HG02623 (cell line): Measurements from ENCODE around the gene TEX22.

Experiments
- ATAC-seq: cut with Tn5 transposase; IDR thresholded peaks from one replicate; pipeline ENCODE4 v1.9.1; 2021; ENCODE audit warnings: moderate library complexity; ENCODE audit not compliant: unreplicated experiment

Gene TEX22

GRCh38 chr14:105419195-105420091 is 21.1 kb downstream of the TEX22 start, which contains the start of gene MTA1:
Gene MTA1, plus strand, starts transcription at chr14:105419827. Its CDS starts 209 bp downstream, at chr14:105420036.
- peak; percentile 42 for ATAC-seq

- ATAC-seq = no peak
Observed at GRCh38 chr14:105420101-105420973, 22.0 kb downstream of the TEX22 start.

GRCh38 chr14:105420974-105421674 is 22.8 kb downstream of the TEX22 start:
- no peak for ATAC-seq

GRCh38 chr14:105421723-105422615 is 23.6 kb downstream of the TEX22 start:
- no peak for ATAC-seq

- ATAC-seq = no peak
Observed at GRCh38 chr14:105422695-105423487, 24.6 kb downstream of the TEX22 start.

- ATAC-seq = no peak
Observed at GRCh38 chr14:105423488-105424195, 25.3 kb downstream of the TEX22 start.

GRCh38 chr14:105424861-105425260 is 26.5 kb downstream of the TEX22 start:
- no peak for ATAC-seq

- ATAC-seq = no peak
Observed at GRCh38 chr14:105425823-105426247, 27.5 kb downstream of the TEX22 start.

- no peak for ATAC-seq
Observed at GRCh38 chr14:105426416-105427130, 28.2 kb downstream of the TEX22 start.

GRCh38 chr14:105427412-105427811 is 29.1 kb downstream of the TEX22 start:
- no peak for ATAC-seq

- ATAC-seq = no peak
Observed at GRCh38 chr14:105427936-105428485, 29.7 kb downstream of the TEX22 start.

- ATAC-seq = no peak
Observed at GRCh38 chr14:105430042-105430441, 31.7 kb downstream of the TEX22 start.

- ATAC-seq = no peak
Observed at GRCh38 chr14:105430565-105430964, 32.2 kb downstream of the TEX22 start.

- ATAC-seq = no peak
Observed at GRCh38 chr14:105431256-105431655, 32.9 kb downstream of the TEX22 start.

- ATAC-seq = no peak
Observed at GRCh38 chr14:105432657-105433056, 34.3 kb downstream of the TEX22 start.

- no peak for ATAC-seq
Observed at GRCh38 chr14:105433161-105433605, 34.8 kb downstream of the TEX22 start.

- no peak for ATAC-seq
Observed at GRCh38 chr14:105436402-105436801, 38.1 kb downstream of the TEX22 start.
